Fibroblast of lung (primary cell): ENCODE measurements around the gene GMCL2. TPM values are rescaled to one million over a fixed set of nuclear protein-coding genes. Genes with fewer than 3 reads are reported as not detected.

ENCODE experiments used
- DNase-seq, 2 donors: peaks; one replicate each; pipeline versions ENCODE4 v3.0.0 to v3.0.0-alpha.2; 2010; ENCODE audit warnings: low read depth in 2 of 2
- H2AFZ ChIP-seq: 2 replicates; pipeline ENCODE4 v1.5.1; 2012; ENCODE audit warnings: low read length, control low read depth, inconsistent platforms
- H3K27ac ChIP-seq: 2 replicates; pipeline ENCODE4 v1.5.1; 2011; ENCODE audit warnings: low read length, control low read depth; ENCODE audit not compliant: insufficient read depth
- H3K27me3 ChIP-seq: 2 replicates; pipeline ENCODE4 v1.5.1; 2011; ENCODE audit warnings: mild to moderate bottlenecking, low read length; ENCODE audit not compliant: control insufficient read depth, insufficient read depth
- H3K36me3 ChIP-seq: 2 replicates; pipeline ENCODE4 v1.5.1; 2011; ENCODE audit warnings: low read length; ENCODE audit not compliant: control insufficient read depth, insufficient read depth
- H3K4me1 ChIP-seq: 2 replicates; pipeline ENCODE4 v1.5.1; 2011; ENCODE audit warnings: low read length; ENCODE audit not compliant: control insufficient read depth, insufficient read depth; ENCODE audit errors: extremely low read depth
- H3K4me2 ChIP-seq: 2 replicates; pipeline ENCODE4 v1.5.1; 2011; ENCODE audit warnings: low read length, control low read depth; ENCODE audit not compliant: insufficient read depth; ENCODE audit errors: extremely low read depth
- H3K4me3 ChIP-seq, 4 experiments: fragments of 200-600 bp in 1 of 4; sonication (generic) in 1 of 4; replicated peaks in 1 of 4; 2 replicates each; pipeline ENCODE4 v1.5.1; 2011 to 2016; ENCODE audit warnings: low read length in 4 of 4, low read depth in 3 of 4, mild to moderate bottlenecking in 3 of 4, control low read depth in 2 of 4, inconsistent platforms in 1 of 4, mixed read lengths in 1 of 4; ENCODE audit not compliant: insufficient read depth in 1 of 4; ENCODE audit errors: control extremely low read depth in 1 of 4
- H3K79me2 ChIP-seq: 2 replicates; pipeline ENCODE4 v1.5.1; 2012; ENCODE audit warnings: mild to moderate bottlenecking, low read length, inconsistent platforms; ENCODE audit not compliant: control insufficient read depth, insufficient read depth
- H3K9ac ChIP-seq: 2 replicates; pipeline ENCODE4 v1.5.1; 2011; ENCODE audit warnings: mild to moderate bottlenecking, low read length, control low read depth; ENCODE audit not compliant: insufficient read depth
- H3K9me3 ChIP-seq: 2 replicates; pipeline ENCODE4 v1.5.1; 2012; ENCODE audit warnings: low read depth, low read length; ENCODE audit not compliant: control insufficient read depth, insufficient read depth
- H4K20me1 ChIP-seq: 2 replicates; pipeline ENCODE4 v1.5.1; 2011; ENCODE audit warnings: low read length; ENCODE audit not compliant: control insufficient read depth, insufficient read depth; ENCODE audit errors: extremely low read depth
- CTCF ChIP-seq, 2 donors: IDR thresholded peaks in 1 of 2; conservative IDR thresholded peaks in 1 of 2; 1 replicate in 1 of 2; 2 replicates in 1 of 2; pipeline ENCODE4 v1.5.1; 2011 to 2012; ENCODE audit warnings: low read length in 2 of 2, control low read depth in 1 of 2, inconsistent platforms in 1 of 2, low read depth in 1 of 2, mild to moderate bottlenecking in 1 of 2
- EZH2 ChIP-seq: IDR thresholded peaks from 2 replicates; pipeline ENCODE4 v1.5.1; 2012; ENCODE audit warnings: low read length, control low read depth, mild to moderate bottlenecking; ENCODE audit errors: missing control alignments
- polyA plus RNA-seq, 2 donors: library from polyadenylated mRNA; depleted of rRNA in 1 of 2; stranded (reverse) in 1 of 2; unstranded in 1 of 2; fragments of >200 nt; gene quantifications; 2 replicates each; pipeline ENCODE4 v1.2.1, GENCODE V29; 2011 to 2012; ENCODE audit warnings: missing spikeins in 1 of 2
- total RNA-seq: library from RNA; depleted of rRNA; stranded (reverse); fragments of >200 nt; gene quantifications from 2 replicates; pipeline ENCODE4 v1.2.1, GENCODE V29; 2014

Gene GMCL2
- total and polyA plus RNA-seq, 2 donors (not counting 1 experiment from before 2014, with no cell fraction given) = under 0.01 TPM; not detected in 1

- H3K4me3 ChIP-seq = no peak overlapping the region
Observed at GRCh38 chr5:178201927-178202235, 14.7 kb upstream of the GMCL2 start.

GRCh38 chr5:178201221-178201926, 14.2 kb upstream of the GMCL2 start:
- H3K4me1 ChIP-seq = peaks cover 8% of the 10 kb centered on the region
- H3K79me2 ChIP-seq = peaks cover 19% of the 10 kb centered on the region
- no peak overlapping the region for H2AFZ ChIP-seq
- peak; percentile 36 to 51 for DNase-seq
- no peak overlapping the region for H3K4me3 ChIP-seq
- peaks cover 5% of the 10 kb centered on the region for H3K36me3 ChIP-seq
- H3K4me2 ChIP-seq = no peak overlapping the region
- peaks cover 5% of the 10 kb centered on the region for H4K20me1 ChIP-seq
- TF ChIP-seq CTCF (conservative IDR thresholded peaks at IDR 0.05 in 1 of 2, IDR thresholded peaks at IDR 0.05 in 1 of 2; ENCODE audit: low read depth in 1 of 2, low read length in 2 of 2) = no peak
- no peak for TF ChIP-seq EZH2
- no peaks in the 10 kb centered on the region for H3K27me3 ChIP-seq
- H3K9ac ChIP-seq = no peak overlapping the region
- H3K27ac ChIP-seq = no peak overlapping the region
- no peaks in the 10 kb centered on the region for H3K9me3 ChIP-seq

More at GRCh38 chr5:178201927-178202235, 14.7 kb upstream of the GMCL2 start:
- Histone ChIP-seq H3K9ac (no peak overlapping the region), H4K20me1 (peaks cover 7% of the 10 kb centered on the region), H3K9me3 (no peaks in the 10 kb centered on the region), H3K4me1 (peaks cover 13% of the 10 kb centered on the region), H3K27ac (no peak overlapping the region), H3K27me3 (no peaks in the 10 kb centered on the region), H3K79me2 (peaks cover 24% of the 10 kb centered on the region), H3K36me3 (peaks cover 8% of the 10 kb centered on the region), H3K4me2 (no peak overlapping the region), H2AFZ (no peak overlapping the region)
- no peak for DNase-seq
- TF ChIP-seq EZH2 = no peak
- no peak for TF ChIP-seq CTCF (conservative IDR thresholded peaks at IDR 0.05 in 1 of 2, IDR thresholded peaks at IDR 0.05 in 1 of 2; ENCODE audit: low read depth in 1 of 2, low read length in 2 of 2)

- H2AFZ ChIP-seq = no peak overlapping the region
Observed at GRCh38 chr5:178199581-178200434, 12.6 kb upstream of the GMCL2 start.

More at GRCh38 chr5:178199581-178200434, 12.6 kb upstream of the GMCL2 start:
- no peak for DNase-seq
- Histone ChIP-seq H3K4me1 (peaks cover 4% of the 10 kb centered on the region), H3K27me3 (no peaks in the 10 kb centered on the region), H4K20me1 (no peaks in the 10 kb centered on the region), H3K27ac (no peak overlapping the region), H3K4me3 (no peak overlapping the region), H3K4me2 (no peak overlapping the region), H3K36me3 (no peaks in the 10 kb centered on the region), H3K9me3 (no peaks in the 10 kb centered on the region), H3K79me2 (peaks cover 5% of the 10 kb centered on the region), H3K9ac (no peak overlapping the region)
- TF ChIP-seq CTCF (conservative IDR thresholded peaks at IDR 0.05 in 1 of 2, IDR thresholded peaks at IDR 0.05 in 1 of 2; ENCODE audit: low read depth in 1 of 2, low read length in 2 of 2) = no peak
- TF ChIP-seq EZH2 = no peak
